ENCODE results near the gene ULK1.
A peak's percentile ranks its signal among the peaks of the same experiment; 100 is the strongest.

Gene ULK1
- 47.4 to 90.1 reads per million in 2 donors for total RNA-seq

GRCh38 chr12:131894313-131894860 lies at the start of gene ULK1:
ULK1 (plus strand) TSS chr12:131894622; CDS start chr12:131895002, 380 bp downstream.
- peak; percentile 86 to 92 (median 88) for DNase-seq

- no peak for DNase-seq
These were observed 49.8 kb upstream of the ULK1 start for GRCh38 chr12:131844656-131845055.

- no peak for DNase-seq
These were observed 49.3 kb upstream of the ULK1 start for GRCh38 chr12:131845121-131845520.

- no peak for DNase-seq
These were observed 47.0 kb upstream of the ULK1 start for GRCh38 chr12:131847456-131847855.

GRCh38 chr12:131848753-131849152 lies 45.7 kb upstream of the ULK1 start:
- DNase-seq = no peak

GRCh38 chr12:131849700-131850553 lies 44.5 kb upstream of the ULK1 start:
- DNase-seq = no peak

- DNase-seq = no peak
These were observed 43.4 kb upstream of the ULK1 start for GRCh38 chr12:131850856-131851559.

GRCh38 chr12:131851741-131852550 lies 42.5 kb upstream of the ULK1 start:
- DNase-seq = no peak

GRCh38 chr12:131852551-131853299 lies 41.7 kb upstream of the ULK1 start:
- no peak for DNase-seq

- DNase-seq = no peak
These were observed 40.3 kb upstream of the ULK1 start for GRCh38 chr12:131853832-131854797.

GRCh38 chr12:131854861-131855476 lies 39.5 kb upstream of the ULK1 start:
- DNase-seq = no peak

- DNase-seq = no peak
These were observed 38.8 kb upstream of the ULK1 start for GRCh38 chr12:131855521-131856142.

- no peak for DNase-seq
These were observed 37.9 kb upstream of the ULK1 start for GRCh38 chr12:131856366-131857097.

GRCh38 chr12:131857908-131858850 lies 36.2 kb upstream of the ULK1 start:
- no peak for DNase-seq

GRCh38 chr12:131860472-131861260 lies 33.8 kb upstream of the ULK1 start:
- DNase-seq = peak in 1 of 5 experiments; percentile 60

GRCh38 chr12:131861261-131862083 lies 33.0 kb upstream of the ULK1 start:
- DNase-seq = no peak
